ENCODE results near the gene SRP9.

The SRP9 gene

DNA sequence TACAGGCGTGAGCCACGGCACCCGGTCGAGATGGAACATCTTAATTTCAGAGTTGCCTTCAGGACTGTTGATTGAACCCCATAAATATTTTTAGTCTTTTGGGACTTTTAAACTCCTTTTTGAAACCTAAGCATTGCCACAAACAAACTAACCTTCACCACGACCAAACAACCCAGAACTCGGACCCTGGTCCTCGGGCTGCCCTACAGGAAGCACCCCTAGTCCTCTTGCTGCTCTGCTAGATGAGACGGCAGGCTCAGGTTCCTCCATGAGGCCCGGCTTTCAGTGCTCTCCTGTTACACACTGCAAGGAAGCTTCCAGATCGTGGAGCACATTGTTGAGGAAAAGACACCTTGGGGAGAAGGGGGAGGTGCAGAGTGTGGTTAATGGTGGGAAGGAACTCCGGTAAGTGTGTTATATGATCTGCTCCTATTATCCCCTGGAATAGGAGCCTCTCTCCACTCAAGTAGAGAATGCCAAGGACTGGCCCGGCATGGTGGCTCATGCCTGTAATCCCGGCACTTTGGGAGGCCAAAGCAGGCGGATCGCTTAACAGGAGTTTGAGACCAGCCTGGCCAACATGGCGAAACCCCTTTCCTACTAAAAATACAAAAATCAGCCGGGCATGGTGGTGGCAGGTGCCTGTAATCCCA lies 38.0 kb downstream of the SRP9 start:
- H3K4me1 Mint-ChIP-seq: peaks cover 1% of the 10 kb centered on the region
- H3K9me3 Mint-ChIP-seq: no peaks in the 10 kb centered on the region
- H3K27ac Mint-ChIP-seq: no peak overlapping the region
- H3K27me3 Mint-ChIP-seq: no peaks in the 10 kb centered on the region
- H3K36me3 Mint-ChIP-seq: no peaks in the 10 kb centered on the region
- H3K4me3 Mint-ChIP-seq: no peak overlapping the region

DNA sequence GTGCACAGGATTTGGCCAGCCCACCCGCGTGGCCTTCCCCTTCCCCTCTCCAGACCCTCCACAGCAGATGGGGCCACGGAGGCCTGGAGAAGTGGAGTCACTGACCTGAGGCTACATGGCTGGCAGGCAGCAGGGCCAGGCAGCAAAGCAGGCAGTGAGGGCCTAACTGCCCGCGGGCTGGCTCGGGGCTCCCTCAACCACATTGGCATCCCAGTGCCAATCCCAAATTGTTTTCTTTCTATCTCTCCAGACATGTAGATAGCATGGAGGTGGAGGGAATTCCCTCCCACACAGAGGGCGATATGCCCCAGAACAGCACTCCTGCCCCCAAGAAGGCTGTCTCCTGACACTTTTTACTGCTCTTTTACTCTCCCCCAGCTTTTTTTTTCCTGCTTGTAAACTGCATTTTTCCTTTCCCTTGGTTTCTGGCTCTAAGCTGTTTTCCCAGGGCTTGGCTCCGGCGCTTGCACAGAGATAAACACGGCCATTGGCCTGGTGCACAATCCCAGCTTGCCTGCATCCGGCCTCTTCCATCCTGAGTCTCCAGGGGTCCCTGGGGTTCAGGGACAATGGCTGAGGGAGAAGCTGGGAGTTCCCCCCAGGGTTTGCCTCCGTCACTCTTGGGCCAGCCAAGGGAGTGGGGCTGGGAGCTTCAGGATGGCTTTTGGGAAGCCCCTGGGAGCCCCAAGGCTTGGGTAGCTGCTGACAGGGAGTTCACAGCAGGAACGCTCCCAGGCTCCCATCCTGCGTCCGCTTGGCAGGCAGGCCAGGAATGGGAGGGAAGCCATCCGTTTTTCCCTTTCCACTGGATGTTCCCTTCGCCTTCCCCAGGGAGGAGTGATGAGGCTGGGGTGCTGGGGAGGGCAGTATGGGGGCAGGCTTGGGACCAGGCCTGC lies 39.3 kb downstream of the SRP9 start:
- Mint-ChIP-seq H3K36me3 (no peaks in the 10 kb centered on the region), H3K4me1 (no peaks in the 10 kb centered on the region), H3K4me3 (no peak overlapping the region), H3K27me3 (no peaks in the 10 kb centered on the region), H3K9me3 (no peaks in the 10 kb centered on the region), H3K27ac (no peak overlapping the region)

DNA sequence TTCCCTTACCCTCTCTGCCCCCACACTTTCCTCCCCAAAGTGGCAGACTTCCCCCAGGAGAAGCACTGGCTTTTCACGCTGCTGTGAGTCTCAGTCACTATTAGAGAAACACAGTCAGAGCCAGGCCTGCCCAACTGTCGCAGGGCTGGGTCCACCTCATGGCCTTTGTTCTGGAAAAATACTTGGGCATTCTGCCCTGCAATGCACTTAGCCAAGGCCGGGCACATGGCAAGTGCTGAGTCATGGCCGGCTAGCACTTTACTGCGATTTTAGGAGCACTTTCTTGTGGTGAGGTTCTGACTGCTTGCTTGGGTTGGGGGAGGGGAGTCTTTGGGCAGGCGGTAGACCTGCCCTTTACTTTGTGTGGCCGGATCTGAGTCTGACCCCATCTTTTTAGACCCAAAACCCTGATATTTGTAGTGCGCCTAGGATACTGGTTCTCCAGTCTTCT lies 40.0 kb downstream of the SRP9 start:
- H3K4me3 Mint-ChIP-seq: no peak overlapping the region
- no peaks in the 10 kb centered on the region for H3K36me3 Mint-ChIP-seq
- no peaks in the 10 kb centered on the region for H3K27me3 Mint-ChIP-seq
- no peaks in the 10 kb centered on the region for H3K9me3 Mint-ChIP-seq
- H3K4me1 Mint-ChIP-seq: no peaks in the 10 kb centered on the region
- no peak overlapping the region for H3K27ac Mint-ChIP-seq

DNA sequence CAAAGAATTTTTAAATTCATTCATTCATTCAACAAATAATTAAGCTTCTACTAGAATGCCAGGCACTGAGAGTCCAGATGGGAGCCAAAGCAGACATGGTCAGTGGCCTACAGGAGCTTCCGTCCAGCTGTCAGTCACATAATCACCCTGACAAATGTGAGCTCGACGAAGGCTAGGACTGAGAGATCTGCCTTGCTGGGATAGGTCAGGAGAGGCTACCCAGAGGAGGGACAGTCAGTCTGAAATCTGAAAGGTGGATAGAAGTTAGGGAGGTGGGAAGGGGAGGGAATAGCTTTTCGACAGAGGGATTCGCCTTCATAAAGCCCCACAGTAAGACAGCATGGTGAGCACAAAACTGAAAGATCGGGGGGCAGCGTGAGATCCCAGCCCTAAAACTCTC lies 40.6 kb downstream of the SRP9 start:
- H3K36me3 Mint-ChIP-seq: no peaks in the 10 kb centered on the region
- no peaks in the 10 kb centered on the region for H3K9me3 Mint-ChIP-seq
- H3K4me3 Mint-ChIP-seq: no peak overlapping the region
- H3K4me1 Mint-ChIP-seq: no peaks in the 10 kb centered on the region
- no peak overlapping the region for H3K27ac Mint-ChIP-seq
- H3K27me3 Mint-ChIP-seq: no peaks in the 10 kb centered on the region

DNA sequence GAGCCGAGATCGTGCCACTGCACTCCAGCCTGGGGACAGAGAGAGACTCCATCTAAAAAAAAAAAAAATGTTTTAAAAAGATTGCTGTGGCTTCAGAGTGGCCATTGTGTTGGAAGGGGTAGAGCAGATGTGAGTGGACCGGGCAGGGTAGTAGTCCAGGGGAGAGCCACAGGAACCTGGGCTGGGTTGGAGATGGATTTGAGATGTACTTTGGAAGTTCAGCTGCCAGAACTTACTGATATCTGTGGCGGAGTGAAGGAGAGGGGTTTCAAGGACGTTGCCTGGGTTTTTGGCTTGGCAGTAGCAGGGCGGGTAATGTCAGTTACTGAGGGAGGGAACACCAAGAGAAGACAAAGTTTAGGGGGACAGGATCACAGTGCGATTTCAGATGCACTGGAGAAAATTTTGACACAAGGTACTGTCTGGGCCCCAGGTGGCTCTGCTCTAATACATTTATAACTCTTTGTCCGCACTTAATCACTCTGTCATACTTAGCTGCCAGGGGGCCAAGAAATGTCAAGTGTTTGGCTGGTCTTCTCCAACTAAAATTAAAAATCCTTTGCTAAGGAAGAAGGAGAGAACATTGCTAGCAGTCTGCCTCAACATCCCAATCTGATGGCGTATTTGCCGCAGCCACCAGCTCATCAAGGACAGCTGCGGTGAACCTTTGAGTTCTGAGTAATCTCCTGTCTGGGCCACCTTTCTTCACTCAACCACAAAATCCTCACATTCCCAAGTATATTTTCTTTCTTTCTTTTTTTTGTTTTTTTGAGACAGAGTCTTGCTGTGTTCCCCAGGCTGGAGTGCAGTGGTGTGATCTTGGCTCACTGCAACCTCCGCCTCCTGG lies 41.9 kb downstream of the SRP9 start:
- Mint-ChIP-seq H3K27me3 (no peaks in the 10 kb centered on the region), H3K36me3 (no peaks in the 10 kb centered on the region), H3K9me3 (no peaks in the 10 kb centered on the region)

DNA sequence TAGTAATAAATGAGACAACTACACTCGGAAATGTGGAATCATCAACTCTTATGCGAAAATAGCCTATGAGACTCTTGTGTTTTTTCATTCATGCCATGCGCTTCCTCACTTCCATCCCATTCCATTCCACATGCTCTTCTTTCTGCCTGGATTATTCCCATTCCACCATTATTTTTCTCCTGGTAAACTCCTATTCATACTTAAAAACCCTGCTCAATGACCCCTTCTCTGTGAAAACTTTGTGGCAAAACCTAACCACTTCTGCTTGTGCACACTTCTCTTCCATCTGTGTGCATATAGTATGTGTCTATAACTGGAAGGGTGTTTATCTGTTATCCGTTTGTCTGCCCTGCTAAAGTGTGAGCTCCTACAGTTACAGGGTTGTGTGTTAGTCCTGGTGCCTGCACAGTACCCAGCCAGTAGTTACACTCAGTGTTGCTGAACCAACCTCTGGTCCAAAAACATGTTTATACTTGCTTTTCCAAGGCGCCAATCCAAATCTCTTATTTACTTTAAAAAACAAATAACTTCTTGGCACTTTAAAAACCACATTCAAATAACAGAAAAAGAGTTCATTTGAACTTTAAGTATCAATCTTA lies 43.0 kb downstream of the SRP9 start:
- H3K4me3 Mint-ChIP-seq: no peak overlapping the region
- no peaks in the 10 kb centered on the region for H3K4me1 Mint-ChIP-seq

More for the DNA sequence above, 41.9 kb downstream of the SRP9 start:
- Mint-ChIP-seq H3K4me3 (no peak overlapping the region), H3K27ac (peak overlapping the region; percentile 84), H3K4me1 (no peaks in the 10 kb centered on the region)

DNA sequence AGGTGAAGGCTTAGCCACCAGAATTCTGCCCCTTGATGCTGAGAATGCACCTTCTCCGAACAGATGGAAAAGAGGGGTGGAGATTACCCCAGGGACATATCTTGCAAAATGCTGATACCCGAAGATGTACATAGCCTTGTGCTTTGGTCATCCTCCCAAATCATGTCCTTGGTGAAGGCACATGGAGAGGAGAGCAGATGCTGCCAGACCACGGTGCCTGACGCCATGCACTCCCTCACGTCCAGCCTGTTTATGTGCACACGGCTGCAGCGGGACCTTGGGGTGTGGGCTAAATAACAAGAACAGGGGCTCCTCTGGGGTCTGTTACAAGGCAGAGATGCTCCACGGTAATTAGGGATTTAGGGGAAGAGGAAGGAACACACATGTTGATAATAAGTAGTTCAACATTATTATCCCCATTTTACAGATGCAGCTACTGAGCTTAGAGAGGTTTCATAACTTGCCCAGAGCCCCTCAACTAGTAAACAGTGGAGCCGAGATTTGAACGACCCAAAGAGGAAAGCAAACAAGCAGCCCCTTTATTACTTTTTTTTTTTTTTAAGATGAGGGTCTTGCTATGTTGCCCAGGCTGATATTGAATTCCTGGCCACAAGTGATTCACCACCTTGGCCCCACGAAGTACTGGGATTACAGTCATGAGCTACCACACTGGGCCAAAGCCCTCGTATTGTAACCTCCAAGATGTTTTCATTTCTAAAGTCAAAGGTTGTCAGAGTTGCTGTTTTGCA lies 45.2 kb downstream of the SRP9 start:
- no peak overlapping the region for H3K4me3 Mint-ChIP-seq
- no peaks in the 10 kb centered on the region for H3K9me3 Mint-ChIP-seq
- no peaks in the 10 kb centered on the region for H3K27me3 Mint-ChIP-seq
- H3K27ac Mint-ChIP-seq: no peak overlapping the region
- H3K4me1 Mint-ChIP-seq: no peaks in the 10 kb centered on the region
- H3K36me3 Mint-ChIP-seq: no peaks in the 10 kb centered on the region

More for the DNA sequence above, 43.0 kb downstream of the SRP9 start:
- H3K27me3 Mint-ChIP-seq: no peaks in the 10 kb centered on the region
- no peaks in the 10 kb centered on the region for H3K36me3 Mint-ChIP-seq
- no peaks in the 10 kb centered on the region for H3K9me3 Mint-ChIP-seq
- H3K27ac Mint-ChIP-seq: no peak overlapping the region

DNA sequence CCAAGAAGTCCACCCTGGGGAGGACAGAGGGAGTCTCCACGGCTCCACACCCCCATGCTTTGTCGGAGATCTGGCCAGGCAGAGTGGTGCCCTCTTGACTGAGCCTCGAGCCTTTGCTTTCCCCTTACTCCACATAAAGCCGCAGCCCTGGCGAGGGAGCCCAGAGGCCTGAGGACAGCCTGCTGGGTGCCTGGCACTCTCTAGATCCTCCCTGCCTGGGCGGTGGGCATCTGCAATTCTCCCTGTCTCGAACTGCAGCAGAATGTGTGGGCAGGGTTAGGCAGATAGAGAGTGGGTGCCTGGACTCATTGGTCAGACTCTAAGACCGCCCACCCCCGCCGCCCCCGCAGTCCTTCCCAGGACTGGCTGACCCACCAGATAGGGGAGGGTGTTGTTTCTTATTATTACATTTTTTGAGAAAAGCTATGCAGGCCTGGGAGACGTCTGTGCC lies 46.2 kb downstream of the SRP9 start:
- Mint-ChIP-seq H3K9me3 (no peaks in the 10 kb centered on the region), H3K36me3 (no peaks in the 10 kb centered on the region), H3K4me3 (no peak overlapping the region), H3K27ac (no peak overlapping the region), H3K27me3 (no peaks in the 10 kb centered on the region), H3K4me1 (no peaks in the 10 kb centered on the region)

DNA sequence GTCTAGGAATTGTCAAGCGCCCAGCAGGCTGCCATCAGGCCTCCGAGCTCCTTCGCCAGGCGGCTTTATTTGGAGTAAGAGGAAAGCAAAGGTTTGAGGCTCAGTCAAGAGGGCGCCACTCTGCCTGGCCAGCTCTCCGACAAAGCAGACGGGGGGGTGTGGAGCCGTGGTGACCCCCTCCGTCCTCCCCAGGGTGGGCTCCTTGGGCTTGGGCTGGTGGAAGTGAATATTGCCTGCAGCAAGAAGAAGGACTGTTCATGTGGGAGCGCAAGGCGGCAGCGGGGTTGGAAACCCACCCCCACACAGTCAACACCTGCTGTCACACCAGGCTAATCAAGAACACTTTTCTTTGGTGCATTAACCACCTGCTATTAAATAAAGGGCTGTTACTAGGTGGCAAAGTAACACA lies 46.9 kb downstream of the SRP9 start:
- H3K27ac Mint-ChIP-seq: no peak overlapping the region
- no peaks in the 10 kb centered on the region for H3K9me3 Mint-ChIP-seq
- H3K36me3 Mint-ChIP-seq: no peaks in the 10 kb centered on the region
- H3K4me3 Mint-ChIP-seq: no peak overlapping the region
- no peaks in the 10 kb centered on the region for H3K4me1 Mint-ChIP-seq
- H3K27me3 Mint-ChIP-seq: no peaks in the 10 kb centered on the region

DNA sequence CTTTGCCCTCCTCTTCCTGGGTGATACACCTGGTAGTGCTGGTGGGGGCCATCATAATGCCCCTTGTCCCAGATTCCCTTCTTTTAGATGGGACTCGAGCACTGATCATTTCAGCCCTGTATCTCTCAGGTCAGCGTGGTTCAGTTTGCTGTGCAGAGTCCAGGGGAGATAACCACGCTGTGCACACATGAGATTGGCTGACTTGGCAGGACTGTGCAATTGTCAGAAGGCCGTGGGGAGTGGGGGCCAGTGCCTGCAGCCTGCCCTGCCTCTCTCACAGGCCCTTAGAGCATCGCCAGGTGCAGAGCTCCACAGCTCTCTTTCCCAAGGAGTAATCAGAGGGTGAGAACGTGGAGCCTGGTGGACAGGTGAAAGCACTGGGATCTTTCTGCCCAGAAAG lies 47.5 kb downstream of the SRP9 start:
- Mint-ChIP-seq H3K27ac (no peak overlapping the region), H3K4me1 (no peaks in the 10 kb centered on the region), H3K27me3 (no peaks in the 10 kb centered on the region), H3K9me3 (no peaks in the 10 kb centered on the region), H3K4me3 (no peak overlapping the region), H3K36me3 (no peaks in the 10 kb centered on the region)

DNA sequence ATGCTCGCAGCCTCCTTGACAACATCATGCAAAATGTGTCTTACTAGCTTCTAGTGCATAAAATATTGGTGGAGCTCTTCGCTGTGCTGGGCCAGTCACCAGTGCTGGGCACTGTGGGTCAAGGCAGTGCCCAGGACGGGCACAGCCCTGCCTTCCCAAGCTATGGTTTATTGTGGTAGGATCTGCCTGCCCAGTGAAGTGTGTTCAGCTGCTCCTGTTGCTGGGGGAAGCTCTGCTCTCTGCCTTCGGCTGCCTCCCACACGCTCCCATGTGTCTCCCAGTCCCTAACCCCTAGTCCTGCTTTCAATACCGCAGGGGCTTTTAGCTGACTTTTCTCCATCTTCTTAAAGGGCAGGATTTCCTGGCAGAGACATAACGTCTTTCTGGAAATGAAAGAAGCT lies 48.0 kb downstream of the SRP9 start:
- H3K36me3 Mint-ChIP-seq: no peaks in the 10 kb centered on the region
- H3K27ac Mint-ChIP-seq: no peak overlapping the region

DNA sequence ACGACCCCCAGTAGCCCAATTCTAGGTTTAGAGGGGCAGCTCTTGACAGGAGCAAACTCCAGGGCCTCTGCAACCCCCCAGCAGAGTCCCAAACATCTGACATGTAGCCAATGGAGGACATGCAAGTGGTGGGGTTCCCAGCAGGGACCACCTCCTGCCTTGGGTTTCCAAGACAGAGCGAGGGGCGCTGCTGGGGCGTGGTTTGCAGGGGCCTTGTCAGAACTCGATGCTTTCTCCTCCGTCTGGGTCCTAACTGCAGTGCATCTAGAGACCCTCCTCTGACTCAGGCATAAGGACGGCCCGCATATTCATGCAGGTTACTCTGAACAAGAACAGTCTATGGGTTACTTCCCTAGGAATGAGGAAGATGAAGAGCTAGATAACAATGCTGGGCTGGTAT lies 49.5 kb downstream of the SRP9 start:
- H3K27me3 Mint-ChIP-seq: no peaks in the 10 kb centered on the region
- H3K4me3 Mint-ChIP-seq: no peak overlapping the region
- no peaks in the 10 kb centered on the region for H3K4me1 Mint-ChIP-seq
- no peaks in the 10 kb centered on the region for H3K9me3 Mint-ChIP-seq
- H3K36me3 Mint-ChIP-seq: no peaks in the 10 kb centered on the region
- no peak overlapping the region for H3K27ac Mint-ChIP-seq

More for the DNA sequence above, 48.0 kb downstream of the SRP9 start:
- H3K4me3 Mint-ChIP-seq: no peak overlapping the region
- no peaks in the 10 kb centered on the region for H3K9me3 Mint-ChIP-seq
- H3K4me1 Mint-ChIP-seq: no peaks in the 10 kb centered on the region
- no peaks in the 10 kb centered on the region for H3K27me3 Mint-ChIP-seq

DNA sequence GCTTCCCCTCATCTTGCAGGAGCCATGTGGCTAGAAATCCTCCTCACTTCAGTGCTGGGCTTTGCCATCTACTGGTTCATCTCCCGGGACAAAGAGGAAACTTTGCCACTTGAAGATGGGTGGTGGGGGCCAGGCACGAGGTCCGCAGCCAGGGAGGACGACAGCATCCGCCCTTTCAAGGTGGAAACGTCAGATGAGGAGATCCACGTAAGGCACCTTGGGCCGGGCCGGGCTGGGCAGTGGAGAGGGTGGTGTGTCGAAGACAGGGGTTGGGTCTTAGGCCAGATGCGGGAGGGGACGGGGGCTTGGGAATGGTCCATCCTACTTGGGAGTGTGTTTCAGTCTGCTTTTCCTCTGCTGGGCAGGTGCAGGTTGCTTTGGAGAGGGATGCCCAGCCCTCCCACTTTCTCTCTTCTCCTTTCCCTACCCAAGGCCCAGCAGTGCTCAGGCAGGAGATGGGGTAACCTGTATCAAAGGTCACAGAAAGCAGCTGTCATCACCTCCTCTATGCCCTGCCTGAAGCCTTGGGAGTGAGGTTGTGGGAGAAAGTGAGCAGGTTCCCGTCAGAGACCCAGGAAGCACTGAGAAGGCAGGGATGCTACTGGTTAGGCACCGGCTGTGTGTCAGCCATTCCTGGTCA lies 51.2 kb downstream of the SRP9 start:
- Mint-ChIP-seq H3K9me3 (no peaks in the 10 kb centered on the region), H3K4me1 (no peaks in the 10 kb centered on the region), H3K27ac (no peak overlapping the region), H3K36me3 (no peaks in the 10 kb centered on the region), H3K27me3 (no peaks in the 10 kb centered on the region), H3K4me3 (no peak overlapping the region)

DNA sequence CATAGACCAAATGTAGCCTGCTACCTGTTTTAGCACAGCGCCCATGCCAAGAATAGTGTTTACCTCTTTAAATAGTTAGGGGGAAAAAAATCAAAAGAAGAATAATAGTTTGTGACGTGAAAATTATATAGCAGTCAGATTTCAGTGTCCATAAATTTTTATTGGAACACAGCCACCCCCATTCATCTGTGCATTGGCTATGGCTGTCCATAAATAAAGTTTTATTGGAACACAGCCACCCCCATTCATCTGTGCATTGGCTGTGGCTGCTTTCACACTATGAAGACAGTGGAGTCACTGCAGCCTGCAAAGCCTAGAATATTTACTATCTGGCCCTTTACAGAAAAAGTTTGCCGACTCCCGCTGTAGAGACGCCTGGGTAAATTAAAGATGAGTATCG lies 53.2 kb downstream of the SRP9 start:
- no peaks in the 10 kb centered on the region for H3K9me3 Mint-ChIP-seq
- no peaks in the 10 kb centered on the region for H3K4me1 Mint-ChIP-seq
- no peak overlapping the region for H3K4me3 Mint-ChIP-seq
- H3K27me3 Mint-ChIP-seq: no peaks in the 10 kb centered on the region
- H3K36me3 Mint-ChIP-seq: no peaks in the 10 kb centered on the region
- peak overlapping the region; percentile 55 for H3K27ac Mint-ChIP-seq
